IMR-90 (cell line): Measurements from ENCODE around the gene ZDHHC3. TPM values are rescaled to one million over a fixed set of nuclear protein-coding genes. Genes with fewer than 3 reads are reported as not detected.

Source experiments
- ATAC-seq: fragments of 200-7000 bp; cut with Tn5 transposase; 2 replicates; pipeline ENCODE4 v1.9.1; 2020; ENCODE audit warnings: low read depth, mild to moderate bottlenecking, moderate library complexity
- BruUV-seq: library from RNA; stranded (reverse); fragments of 400-500 nt; replicated peaks from 2 replicates; lab custom pipeline; 2021; lab: Mats Ljungman, UMichigan
- CTCF ChIA-PET: fragments of 300-600 bp; formaldehyde crosslinking; extraction: SDS; loops from one replicate; lab custom pipeline; 2021; ENCODE audit warnings: antibody characterized with exemption; lab: Yijun Ruan, JAX
- POLR2A ChIA-PET: fragments of 300-600 bp; sonication (Branson Sonifier 250); formaldehyde crosslinking; loops from one replicate; lab custom pipeline; 2022; ENCODE audit warnings: antibody characterized with exemption; ENCODE audit not compliant: unreplicated experiment; lab: Charles Lee
- DNase-seq: peaks from one replicate; pipeline ENCODE4 v3.0.0; 2013
- H2AFZ ChIP-seq: replicated peaks from 2 replicates; pipeline ENCODE3; 2013; ENCODE audit warnings: low read length, mild to moderate bottlenecking; ENCODE audit not compliant: poor library complexity
- H2AK5ac ChIP-seq: 2 replicates; pipeline ENCODE4 v1.6.1; 2013; ENCODE audit warnings: low read depth, low read length, inconsistent platforms
- H2AK9ac ChIP-seq: replicated peaks from 2 replicates; pipeline ENCODE3; 2013; ENCODE audit warnings: mild to moderate bottlenecking, low read depth, low read length, moderate library complexity; ENCODE audit not compliant: poor library complexity
- H2BK120ac ChIP-seq: 2 replicates; pipeline ENCODE4 v1.6.1; 2013; ENCODE audit warnings: low read depth, low read length, inconsistent platforms
- H2BK15ac ChIP-seq: 3 replicates; pipeline ENCODE4 v1.6.1; 2013; ENCODE audit warnings: low read depth, low read length, inconsistent platforms
- H2BK20ac ChIP-seq: 2 replicates; pipeline ENCODE4 v1.6.1; 2013; ENCODE audit warnings: low read depth, mild to moderate bottlenecking, inconsistent platforms, low read length, moderate library complexity
- H2BK5ac ChIP-seq: 2 replicates; pipeline ENCODE4 v1.6.1; 2013; ENCODE audit warnings: mild to moderate bottlenecking, low read depth, low read length, inconsistent platforms; ENCODE audit not compliant: poor library complexity, severe bottlenecking
- H3K14ac ChIP-seq: replicated peaks from 2 replicates; pipeline ENCODE4 v1.6.1; 2013; ENCODE audit warnings: low read depth, low read length, inconsistent platforms
- H3K18ac ChIP-seq: 2 replicates; pipeline ENCODE4 v1.6.1; 2013; ENCODE audit warnings: low read depth, low read length, control low read depth
- H3K23ac ChIP-seq: 2 replicates; pipeline ENCODE4 v1.6.1; 2013; ENCODE audit warnings: low read depth, low read length, inconsistent platforms
- H3K27ac ChIP-seq: 2 replicates; pipeline ENCODE4 v1.5.1; 2013; ENCODE audit warnings: mild to moderate bottlenecking, control low read depth, low read length; ENCODE audit not compliant: insufficient read depth
- H3K27me3 ChIP-seq: 2 replicates; pipeline ENCODE4 v1.6.1; 2013; ENCODE audit warnings: low read length; ENCODE audit not compliant: control insufficient read depth, insufficient read depth
- H3K36me3 ChIP-seq: 2 replicates; pipeline ENCODE4 v1.6.1; 2013; ENCODE audit warnings: low read length, mixed read lengths; ENCODE audit not compliant: control insufficient read depth, insufficient read depth
- H3K4ac ChIP-seq: 2 replicates; pipeline ENCODE4 v1.6.1; 2013; ENCODE audit warnings: low read depth, low read length, inconsistent platforms
- H3K4me1 ChIP-seq: 2 replicates; pipeline ENCODE4 v1.6.1; 2013; ENCODE audit warnings: low read length, mixed read lengths; ENCODE audit not compliant: control insufficient read depth, insufficient read depth
- H3K4me2 ChIP-seq: 2 replicates; pipeline ENCODE4 v1.6.1; 2013; ENCODE audit warnings: low read depth, mild to moderate bottlenecking, control low read depth, low read length, moderate library complexity
- H3K4me3 ChIP-seq: 2 replicates; pipeline ENCODE4 v1.5.1; 2013; ENCODE audit warnings: low read depth, mild to moderate bottlenecking, control low read depth, low read length, moderate library complexity; ENCODE audit not compliant: insufficient read depth
- H3K56ac ChIP-seq: 2 replicates; pipeline ENCODE4 v1.6.1; 2013; ENCODE audit warnings: low read length, inconsistent platforms; ENCODE audit not compliant: insufficient read depth; ENCODE audit errors: extremely low read depth
- H3K79me1 ChIP-seq, 2 experiments: 2 replicates each; pipeline ENCODE4 v1.6.1; 2013; ENCODE audit warnings: low read length in 2 of 2, inconsistent platforms in 1 of 2, low read depth in 1 of 2
- H3K9ac ChIP-seq: 2 replicates; pipeline ENCODE4 v1.6.1; 2013; ENCODE audit warnings: low read depth, low read length, control low read depth
- H3K9me1 ChIP-seq: 2 replicates; pipeline ENCODE4 v1.6.1; 2013; ENCODE audit warnings: low read length, inconsistent platforms; ENCODE audit not compliant: insufficient read depth
- H3K9me3 ChIP-seq: 2 replicates; pipeline ENCODE4 v1.6.1; 2013; ENCODE audit warnings: low read length; ENCODE audit not compliant: control insufficient read depth, insufficient read depth
- H4K20me1 ChIP-seq: 2 replicates; pipeline ENCODE4 v1.6.1; 2013; ENCODE audit warnings: low read length, inconsistent platforms; ENCODE audit not compliant: insufficient read depth
- H4K5ac ChIP-seq: 2 replicates; pipeline ENCODE4 v1.6.1; 2013; ENCODE audit warnings: mild to moderate bottlenecking, low read depth, low read length, control low read depth
- H4K8ac ChIP-seq, 2 experiments: 2 replicates each; pipeline ENCODE4 v1.6.1; 2013; ENCODE audit warnings: low read depth in 2 of 2, low read length in 2 of 2, control low read depth in 1 of 2, inconsistent platforms in 1 of 2
- H4K91ac ChIP-seq: 2 replicates; pipeline ENCODE4 v1.6.1; 2013; ENCODE audit warnings: low read depth, low read length, inconsistent platforms; ENCODE audit not compliant: insufficient read depth
- BHLHE40 ChIP-seq: fragments of 150-350 bp; IDR thresholded peaks from 2 replicates; pipeline ENCODE4 v1.6.1; 2016; ENCODE audit warnings: mild to moderate bottlenecking, low read depth, low read length
- CHD1 ChIP-seq: IDR thresholded peaks from 2 replicates; pipeline ENCODE4 v1.6.1; 2012; ENCODE audit warnings: low read depth, low read length, improper control_type of control experiment
- MAZ ChIP-seq: IDR thresholded peaks from 2 replicates; pipeline ENCODE4 v1.6.1; 2012; ENCODE audit warnings: low read depth, mild to moderate bottlenecking, low read length, improper control_type of control experiment, moderate library complexity, borderline replicate concordance
- NFE2L2 ChIP-seq: fragments of 150-350 bp; IDR thresholded peaks from 2 replicates; pipeline ENCODE4 v1.6.1; 2016; ENCODE audit warnings: low read depth, mild to moderate bottlenecking, low read length
- RAD21 ChIP-seq: IDR thresholded peaks from 2 replicates; pipeline ENCODE4 v1.6.1; 2012; ENCODE audit warnings: low read length, improper control_type of control experiment
- RCOR1 ChIP-seq: IDR thresholded peaks from 2 replicates; pipeline ENCODE4 v1.6.1; 2012; ENCODE audit warnings: mild to moderate bottlenecking, low read length, improper control_type of control experiment; ENCODE audit not compliant: insufficient replicate concordance
- RFX5 ChIP-seq: IDR thresholded peaks from 2 replicates; pipeline ENCODE4 v1.8.0; 2012; ENCODE audit warnings: low read depth, mild to moderate bottlenecking, low read length, moderate library complexity
- USF2 ChIP-seq: fragments of 150-350 bp; IDR thresholded peaks from 2 replicates; pipeline ENCODE4 v1.6.1; 2017; ENCODE audit warnings: mild to moderate bottlenecking, antibody characterized with exemption, low read length, low read depth
- WGBS, 2 experiments: methylation state at CpG; one replicate each; pipeline versions ENCODE4 v1.1.5 to v1.1.7; 2013; ENCODE audit warnings: missing lambda C conversion rate in 2 of 2; ENCODE audit not compliant: insufficient read length in 1 of 2; ENCODE audit errors: extremely low coverage in 2 of 2; 5-methylcytosine and 5-hydroxymethylcytosine counted together
- dilution Hi-C: fragments of 300-500 bp; cut with HindIII; formaldehyde crosslinking; loops from one replicate; pipeline ENCODE4 v1.14.3; 2018; ENCODE audit warnings: low sequenced_read_pairs; ENCODE audit not compliant: unreplicated experiment
- in situ Hi-C: fragments of 300-500 bp; cut with MboI; formaldehyde crosslinking; loops from 3 replicates; pipeline ENCODE4 v1.14.3; 2019; ENCODE audit warnings: low sequenced_read_pairs, inconsistent platforms, mixed read lengths
- intact Hi-C: fragments of 100-400 bp; cut with micrococcal nuclease; formaldehyde crosslinking; loops from 2 replicates; pipeline ENCODE4 v1.10.0; 2022
- polyA plus RNA-seq, 3 experiments: library from polyadenylated mRNA; depleted of rRNA; stranded (reverse); fragments of >200 nt; gene quantifications; 2 replicates each; pipeline ENCODE4 v1.2.3, GENCODE V29; 2012; ENCODE audit warnings: low replicate concordance in 1 of 3
- total RNA-seq: library from RNA; depleted of rRNA; stranded (reverse); fragments of >200 nt; gene quantifications from 2 replicates; pipeline ENCODE4 v1.2.3, GENCODE V29; 2012
- TF ChIP-seq, protein P1 (sequence below): fragments of 150-350 bp; IDR thresholded peaks from 2 replicates; pipeline ENCODE4 v1.6.1; 2016; ENCODE audit warnings: low read depth, mild to moderate bottlenecking, low read length, moderate library complexity, borderline replicate concordance

Gene ZDHHC3
- total and polyA plus RNA-seq, 2 of the 4 experiments (the other 2 are of a cell fraction): 57.7 to 59.6 TPM

- H3K4me1 ChIP-seq: peaks cover 8% of the 10 kb centered on the region
- ChIA-PET POLR2A (no interaction called here), CTCF (no interaction called here)
- no peaks in the 10 kb centered on the region for H3K9me3 ChIP-seq
- H3K36me3 ChIP-seq: no peaks in the 10 kb centered on the region
- ATAC-seq (no peak), DNase-seq (no peak)
- no peak overlapping the region for H3K18ac ChIP-seq
- H3K4me3 ChIP-seq: no peak overlapping the region
- peaks cover 9% of the 10 kb centered on the region for H3K9me1 ChIP-seq
- H3K79me1 ChIP-seq: no peaks in the 10 kb centered on the region
- no peak overlapping the region for H2AK9ac ChIP-seq
- H4K5ac ChIP-seq: no peak overlapping the region
- no peak overlapping the region for H4K91ac ChIP-seq
- no peak overlapping the region for H3K14ac ChIP-seq
- dilution Hi-C loops (no loop called here), intact Hi-C loops (no loop called here), in situ Hi-C loops (no loop called here)
- no peaks in the 10 kb centered on the region for H3K27me3 ChIP-seq
- no peak overlapping the region for H2BK5ac ChIP-seq
- no peak overlapping the region for H3K4me2 ChIP-seq
- no peak overlapping the region for H2BK120ac ChIP-seq
- H2BK20ac ChIP-seq: no peak overlapping the region
- H4K20me1 ChIP-seq: no peaks in the 10 kb centered on the region
- no TSS peak for BruUV-seq
- no peak overlapping the region for H4K8ac ChIP-seq
- H3K4ac ChIP-seq: no peak overlapping the region
- H2BK15ac ChIP-seq: no peak overlapping the region
- no peak overlapping the region for H3K9ac ChIP-seq
- WGBS, 2 experiments: 100% methylated on average over 4 of the region's 12 CpGs; no CpG with 5 or more reads in 1 of the 2 experiments
- H2AK5ac ChIP-seq: no peak overlapping the region
- no peak overlapping the region for H2AFZ ChIP-seq
- TF ChIP-seq USF2 (no peak), RCOR1 (no peak), NFE2L2 (no peak), BHLHE40 (no peak), MAZ (no peak), RAD21 (no peak), RFX5 (no peak), CHD1 (no peak)
- TF ChIP-seq, protein P1, sequence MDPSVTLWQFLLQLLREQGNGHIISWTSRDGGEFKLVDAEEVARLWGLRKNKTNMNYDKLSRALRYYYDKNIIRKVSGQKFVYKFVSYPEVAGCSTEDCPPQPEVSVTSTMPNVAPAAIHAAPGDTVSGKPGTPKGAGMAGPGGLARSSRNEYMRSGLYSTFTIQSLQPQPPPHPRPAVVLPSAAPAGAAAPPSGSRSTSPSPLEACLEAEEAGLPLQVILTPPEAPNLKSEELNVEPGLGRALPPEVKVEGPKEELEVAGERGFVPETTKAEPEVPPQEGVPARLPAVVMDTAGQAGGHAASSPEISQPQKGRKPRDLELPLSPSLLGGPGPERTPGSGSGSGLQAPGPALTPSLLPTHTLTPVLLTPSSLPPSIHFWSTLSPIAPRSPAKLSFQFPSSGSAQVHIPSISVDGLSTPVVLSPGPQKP: no peak
- H3K56ac ChIP-seq: no peak overlapping the region
- no peak overlapping the region for H3K23ac ChIP-seq
- no peak overlapping the region for H3K27ac ChIP-seq
Observed at GRCh38 chr3:45021524-45022297, 45.7 kb upstream of the ZDHHC3 start.
